H1 (cell line): ENCODE measurements around the gene TRIP13. TPM values are rescaled to one million over a fixed set of nuclear protein-coding genes. Genes with fewer than 3 reads are reported as not detected.

Experiments
- polyA plus RNA-seq, 7 experiments: library from polyadenylated mRNA; depleted of rRNA in 3 of 7; stranded (reverse) in 5 of 7; unstranded in 2 of 7; fragments of >200 nt in 5 of 7; fragments of 200-250 nt in 2 of 7; gene quantifications; 1 replicate in 5 of 7; 2 replicates in 1 of 7; 4 replicates in 1 of 7; pipeline versions ENCODE4 v1.2.1 to v1.2.3, GENCODE V29; 2011 to 2013; ENCODE audit warnings: missing spikeins in 2 of 7, mixed read lengths in 2 of 7
- total RNA-seq: library from RNA; stranded (reverse); fragmentation: NEBNext Ultra II Directional; extraction: Animal tissue kit (Norgen Biotek cat#: 25700); gene quantifications from 2 replicates; pipeline ENCODE4 v1.2.1, GENCODE V29; 2021
- TF ChIP-seq, protein P1 (sequence below): IDR thresholded peaks from 2 replicates; pipeline ENCODE4 v1.6.1; 2012; ENCODE audit warnings: low read length, inconsistent platforms

Gene TRIP13
- total and polyA plus RNA-seq, 2 of the 8 experiments (the other 6 are each of a cell fraction or from before 2014, with no cell fraction given) = 20.0 to 39.2 TPM

DNA sequence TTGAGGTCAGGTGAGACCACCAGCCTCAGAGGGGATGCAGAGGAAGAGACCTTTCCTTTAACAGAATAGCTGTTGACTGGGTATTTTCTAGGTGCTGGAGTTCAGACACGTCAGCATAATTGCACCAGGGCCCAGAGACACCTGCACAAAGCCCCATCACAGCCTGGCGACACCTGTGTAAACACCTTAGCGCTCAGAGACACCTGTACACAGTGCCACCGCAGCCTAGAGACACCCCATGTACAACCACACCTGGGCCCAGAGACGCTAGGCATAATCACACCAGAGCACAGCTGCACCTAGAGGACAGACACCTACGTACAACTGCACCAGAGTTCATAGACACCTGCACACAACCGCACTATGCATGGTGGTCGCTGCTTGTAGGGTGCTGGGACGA is 1.0 kb downstream of the TRIP13 start (continued):
- TF ChIP-seq, protein P1, sequence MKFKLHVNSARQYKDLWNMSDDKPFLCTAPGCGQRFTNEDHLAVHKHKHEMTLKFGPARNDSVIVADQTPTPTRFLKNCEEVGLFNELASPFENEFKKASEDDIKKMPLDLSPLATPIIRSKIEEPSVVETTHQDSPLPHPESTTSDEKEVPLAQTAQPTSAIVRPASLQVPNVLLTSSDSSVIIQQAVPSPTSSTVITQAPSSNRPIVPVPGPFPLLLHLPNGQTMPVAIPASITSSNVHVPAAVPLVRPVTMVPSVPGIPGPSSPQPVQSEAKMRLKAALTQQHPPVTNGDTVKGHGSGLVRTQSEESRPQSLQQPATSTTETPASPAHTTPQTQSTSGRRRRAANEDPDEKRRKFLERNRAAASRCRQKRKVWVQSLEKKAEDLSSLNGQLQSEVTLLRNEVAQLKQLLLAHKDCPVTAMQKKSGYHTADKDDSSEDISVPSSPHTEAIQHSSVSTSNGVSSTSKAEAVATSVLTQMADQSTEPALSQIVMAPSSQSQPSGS = no peak
